Stomach (tissue), 9 donors: ENCODE data around the gene PDZRN3. TPM values are rescaled to one million over a fixed set of nuclear protein-coding genes. Genes with fewer than 3 reads are reported as not detected.

Experiments
- DNase-seq, 2 donors: peaks; one replicate each; pipeline versions ENCODE4 v3.0.0 to v3.0.0-alpha.2; 2013 to 2019
- H3K27ac ChIP-seq, 5 donors: fragments of 200-600 bp in 4 of 5; sonication (generic) in 4 of 5; one replicate each; pipeline ENCODE4 v1.5.1; 2013 to 2019; ENCODE audit warnings: mild to moderate bottlenecking in 1 of 5, moderate library complexity in 1 of 5
- H3K27me3 ChIP-seq, 3 donors: fragments of 200-600 bp; sonication (generic); one replicate each; pipeline ENCODE4 v1.5.1; 2017 to 2019; ENCODE audit warnings: mixed run types in 1 of 3
- H3K36me3 ChIP-seq, 4 donors: fragments of 200-600 bp; sonication (generic); 1 replicate in 3 of 4; 2 replicates in 1 of 4; pipeline ENCODE4 v1.5.1; 2016 to 2019
- H3K4me1 ChIP-seq, 4 donors: fragments of 200-600 bp; sonication (generic); one replicate each; pipeline ENCODE4 v1.5.1; 2016 to 2019
- H3K4me3 ChIP-seq, 4 donors: fragments of 200-600 bp; sonication (generic) in 3 of 4; one replicate each; pipeline ENCODE4 v1.5.1; 2016 to 2019; ENCODE audit warnings: mild to moderate bottlenecking in 1 of 4
- H3K9me3 ChIP-seq, 4 donors: fragments of 200-600 bp; sonication (generic); one replicate each; pipeline ENCODE4 v1.5.1; 2016 to 2019
- EP300 ChIP-seq: sonication (generic); formaldehyde crosslinking; IDR thresholded peaks from one replicate; pipeline ENCODE4 v1.6.1; 2017; ENCODE audit warnings: antibody characterized with exemption
- POLR2A ChIP-seq, 4 donors: fragments of 450-650 bp; IDR thresholded peaks; one replicate each; pipeline ENCODE4 v1.6.1; 2016; ENCODE audit warnings: antibody characterized with exemption in 4 of 4, control low read depth in 2 of 4, mild to moderate bottlenecking in 1 of 4, moderate library complexity in 1 of 4
- POLR2AphosphoS5 ChIP-seq, 3 donors: sonication (generic); formaldehyde crosslinking; IDR thresholded peaks; one replicate each; pipeline ENCODE4 v1.6.1; 2016; ENCODE audit warnings: antibody characterized with exemption in 3 of 3
- WGBS, 5 donors: extraction: QIAGEN DNeasy Blood & Tissue Kit in 3 of 5; methylation state at CpG; one replicate each; pipeline versions ENCODE4 v1.1.5 to v1.1.7; 2013 to 2018; 5-methylcytosine and 5-hydroxymethylcytosine counted together
- intact Hi-C: fragments of 100-400 bp; cut with DNase I; formaldehyde crosslinking; loops from one replicate; pipeline ENCODE4 v1.15.1; 2023; ENCODE audit warnings: low total_unique reads
- polyA plus RNA-seq, 3 donors: library from polyadenylated mRNA; stranded (reverse); fragments of 200-250 nt; gene quantifications; one replicate each; pipeline ENCODE4 v1.2.3, GENCODE V29; 2013
- total RNA-seq, 5 donors: library from RNA; depleted of rRNA; stranded (reverse); fragments of >200 nt; gene quantifications; one replicate each; pipeline versions ENCODE4 v1.1.0 to v1.2.3, GENCODE V29; 2014 to 2016
- TF ChIP-seq, protein P1 (sequence below), 7 experiments: fragments of 450-650 bp in 4 of 7; fragments of 200-600 bp in 3 of 7; sonication (generic) in 3 of 7; IDR thresholded peaks; one replicate each; pipeline ENCODE4 v1.5.1; 2016 to 2019; ENCODE audit warnings: antibody characterized with exemption in 7 of 7, control low read depth in 2 of 7, mild to moderate bottlenecking in 1 of 7
- donor health status: healthy with polysubstance abuse.
- donor health status: Bipolar disorder and iron deficiency.
- donor health status: healthy.

PDZRN3 gene
- total and polyA plus RNA-seq, 8 donors, result 21.9 to 174 (median 63.0) TPM

- intact Hi-C loops, result no loop called here
- WGBS, 5 donors, result 84 to 95% (median 85%) methylated on average over 3 of the region's 3 CpGs
- H3K4me3 ChIP-seq, result no peak overlapping the region
- peaks cover 0 to 54% (median 21%) of the 10 kb centered on the region in 4 donors for H3K4me1 ChIP-seq
- TF ChIP-seq, protein P1, sequence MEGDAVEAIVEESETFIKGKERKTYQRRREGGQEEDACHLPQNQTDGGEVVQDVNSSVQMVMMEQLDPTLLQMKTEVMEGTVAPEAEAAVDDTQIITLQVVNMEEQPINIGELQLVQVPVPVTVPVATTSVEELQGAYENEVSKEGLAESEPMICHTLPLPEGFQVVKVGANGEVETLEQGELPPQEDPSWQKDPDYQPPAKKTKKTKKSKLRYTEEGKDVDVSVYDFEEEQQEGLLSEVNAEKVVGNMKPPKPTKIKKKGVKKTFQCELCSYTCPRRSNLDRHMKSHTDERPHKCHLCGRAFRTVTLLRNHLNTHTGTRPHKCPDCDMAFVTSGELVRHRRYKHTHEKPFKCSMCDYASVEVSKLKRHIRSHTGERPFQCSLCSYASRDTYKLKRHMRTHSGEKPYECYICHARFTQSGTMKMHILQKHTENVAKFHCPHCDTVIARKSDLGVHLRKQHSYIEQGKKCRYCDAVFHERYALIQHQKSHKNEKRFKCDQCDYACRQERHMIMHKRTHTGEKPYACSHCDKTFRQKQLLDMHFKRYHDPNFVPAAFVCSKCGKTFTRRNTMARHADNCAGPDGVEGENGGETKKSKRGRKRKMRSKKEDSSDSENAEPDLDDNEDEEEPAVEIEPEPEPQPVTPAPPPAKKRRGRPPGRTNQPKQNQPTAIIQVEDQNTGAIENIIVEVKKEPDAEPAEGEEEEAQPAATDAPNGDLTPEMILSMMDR (IDR thresholded peaks at IDR 0.05), result no peak
- TF ChIP-seq POLR2A (IDR thresholded peaks at IDR 0.05) (no peak), POLR2AphosphoS5 (IDR thresholded peaks at IDR 0.05) (no peak), EP300 (no peak)
- no peaks in the 10 kb centered on the region for H3K9me3 ChIP-seq
- DNase-seq, result no peak
- no peaks in the 10 kb centered on the region for H3K27me3 ChIP-seq
- H3K36me3 ChIP-seq, result peaks cover 0 to 31% (median 5%) of the 10 kb centered on the region in 4 donors
- peak overlapping the region in 3 of 5 donors; percentile 33 to 89 (median 49) for H3K27ac ChIP-seq
Observed at GRCh38 chr3:73399666-73400253, 225.0 kb downstream of the PDZRN3 start.

GRCh38 chr3:73399106-73399505 lies 225.6 kb downstream of the PDZRN3 start:
- DNase-seq, result no peak
- no peaks in the 10 kb centered on the region for H3K9me3 ChIP-seq
- H3K4me1 ChIP-seq, result peaks cover 0 to 47% (median 16%) of the 10 kb centered on the region in 4 donors
- peaks cover 4 to 31% (median 11%) of the 10 kb centered on the region in 4 donors for H3K36me3 ChIP-seq
- H3K4me3 ChIP-seq, result no peak overlapping the region
- intact Hi-C loops, result no loop called here
- TF ChIP-seq POLR2AphosphoS5 (IDR thresholded peaks at IDR 0.05) (no peak), EP300 (no peak), POLR2A (IDR thresholded peaks at IDR 0.05) (no peak)
- TF ChIP-seq, protein P1 (IDR thresholded peaks at IDR 0.05), result no peak
- no peaks in the 10 kb centered on the region for H3K27me3 ChIP-seq
- peak overlapping the region in 4 of 5 donors; percentile 33 to 89 (median 48) for H3K27ac ChIP-seq
- WGBS, 5 donors, result 54 to 70% (median 67%) methylated on average over 3 of the region's 3 CpGs

DNA sequence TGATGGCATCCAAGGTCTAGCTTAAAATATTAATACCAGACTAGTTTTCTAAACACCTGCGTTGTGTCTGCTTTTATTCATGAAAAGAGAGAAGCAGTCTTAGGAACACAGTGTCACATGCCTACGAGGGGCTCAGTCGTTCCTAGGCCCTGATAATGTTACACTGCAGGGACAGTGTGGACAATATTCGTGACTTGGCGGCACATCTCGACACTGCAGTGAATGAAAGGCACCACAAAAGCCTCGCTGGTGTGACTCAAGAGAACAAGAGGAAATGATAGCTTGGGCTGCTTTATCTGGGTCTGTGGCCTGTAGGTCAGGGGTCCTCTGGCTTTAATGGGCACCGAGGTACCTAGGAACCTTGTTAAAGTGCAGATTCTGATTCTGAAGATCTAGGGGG lies 226.7 kb downstream of the PDZRN3 start:
- H3K27me3 ChIP-seq, result no peaks in the 10 kb centered on the region
- peaks cover 0 to 44% (median 13%) of the 10 kb centered on the region in 4 donors for H3K4me1 ChIP-seq
- peaks cover 4 to 25% (median 14%) of the 10 kb centered on the region in 4 donors for H3K36me3 ChIP-seq
- H3K4me3 ChIP-seq, result no peak overlapping the region
- peak overlapping the region in 4 of 5 donors; percentile 33 to 89 (median 48) for H3K27ac ChIP-seq
- DNase-seq, result no peak
- WGBS, 5 donors, result 76 to 87% (median 79%) methylated on average over 7 to 8 of the region's 8 CpGs
- TF ChIP-seq, protein P1 (IDR thresholded peaks at IDR 0.05), result no peak
- TF ChIP-seq POLR2AphosphoS5 (IDR thresholded peaks at IDR 0.05), result no peak
- no peak for TF ChIP-seq POLR2A (IDR thresholded peaks at IDR 0.05)
- no peak for TF ChIP-seq EP300
- intact Hi-C loops, result no loop called here
- no peaks in the 10 kb centered on the region for H3K9me3 ChIP-seq

GRCh38 chr3:73394240-73394639 lies 230.5 kb downstream of the PDZRN3 start:
- Histone ChIP-seq H3K4me3 (no peak overlapping the region), H3K27ac (peak overlapping the region in 1 of 5 donors; percentile 0), H3K4me1 (peaks cover 0 to 22% (median 0%) of the 10 kb centered on the region in 4 donors), H3K36me3 (peaks cover 7 to 47% (median 27%) of the 10 kb centered on the region in 4 donors), H3K9me3 (no peaks in the 10 kb centered on the region), H3K27me3 (no peaks in the 10 kb centered on the region)
- TF ChIP-seq POLR2A (IDR thresholded peaks at IDR 0.05) (no peak), POLR2AphosphoS5 (IDR thresholded peaks at IDR 0.05) (no peak), EP300 (no peak)
- TF ChIP-seq, protein P1 (IDR thresholded peaks at IDR 0.05), result no peak
- intact Hi-C loops, result no loop called here
- DNase-seq, result no peak
- WGBS, 5 donors, result 68 to 85% (median 85%) methylated on average over 5 of the region's 5 CpGs
